Measurements from ENCODE around the gene SPAAR. TPM values are rescaled to one million over a fixed set of nuclear protein-coding genes. Genes with fewer than 3 reads are reported as not detected.
A peak's percentile ranks its signal among the peaks of the same experiment; 100 is the strongest.

The SPAAR gene
- total and polyA plus RNA-seq, 9 of the 15 experiments (the other 6 are each of a cell fraction or from before 2014, with no cell fraction given) = not detected

GRCh38 chr9:35919212-35920008, 10.1 kb downstream of the SPAAR start:
- intact Hi-C loops (cut with micrococcal nuclease) (no loop called here), in situ Hi-C loops (cut with MboI) (no loop called here)
- H3K36me3 ChIP-seq (ENCODE audit: control insufficient read depth, insufficient read depth, low read length) = no peaks in the 10 kb centered on the region
- FAIRE-seq (no peak), DNase-seq (ENCODE audit: extremely low read depth in 1 of 4, low spot score in 3 of 4) (no peak), ATAC-seq (no peak)
- H3K9me1 ChIP-seq (ENCODE audit: control insufficient read depth, insufficient read depth, low read length) = no peaks in the 10 kb centered on the region
- no peaks in the 10 kb centered on the region for H3K79me2 ChIP-seq (ENCODE audit: control insufficient read depth, insufficient read depth, low read length)
- BruUV-seq (replicated peaks) = no TSS peak
- peak overlapping the region in 1 of 2 experiments; percentile 6; a peak in 1 of 4 replicates for H3K9ac ChIP-seq (ENCODE audit: insufficient read depth in 1 of 2, low read depth in 2 of 2, low read length in 2 of 2)
- ChIA-PET CTCF (ENCODE audit: low intra/inter-chr PET ratio) (no interaction called here), POLR2A (interaction anchor here (1.0 to 1.2 kb wide), 2 partner anchors 8 to 410 kb away, joined by 3 to 4 read pairs; no protein-coding TSS in a partner anchor)
- WGBS (ENCODE audit: insufficient coverage, low coverage, missing lambda C conversion rate) = 55% methylated on average over 3 of the region's 3 CpGs
- no peak overlapping the region for H3K4me3 ChIP-seq
- no peaks in the 10 kb centered on the region for H4K20me1 ChIP-seq (replicated peaks; ENCODE audit: control insufficient read depth, insufficient read depth, low read length)
- H2AFZ ChIP-seq (ENCODE audit: low read depth, low read length) = peak overlapping the region; percentile 83
- no peak overlapping the region for H3K4me2 ChIP-seq (ENCODE audit: insufficient read depth, low read length)
- H3K27me3 ChIP-seq (ENCODE audit: control insufficient read depth in 2 of 2, insufficient read depth in 2 of 2, low read length in 2 of 2) = no peaks in the 10 kb centered on the region
- H3K9me3 ChIP-seq (replicated peaks; ENCODE audit: control insufficient read depth, insufficient read depth, low read depth, low read length) = no peaks in the 10 kb centered on the region
- peak overlapping the region; percentile 67 for H3K27ac ChIP-seq (ENCODE audit: extremely low read depth, low read depth, low read length)
- H3K4me1 ChIP-seq (replicated peaks in 1 of 2; ENCODE audit: control insufficient read depth in 2 of 2, insufficient read depth in 2 of 2, low read length in 2 of 2) = peaks cover 32 to 71% of the 10 kb centered on the region in 2 experiments
- TF ChIP-seq MYNN (IDR thresholded peaks at IDR 0.05) (no peak), MYNN (CRISPR knock-in tag; IDR thresholded peaks at IDR 0.05) (no peak), NEUROD1 (IDR thresholded peaks at IDR 0.05; ENCODE audit: borderline replicate concordance, low read depth, low read length, partially characterized antibody) (no peak), ZBTB11 (CRISPR knock-in tag; IDR thresholded peaks at IDR 0.05) (0 out of 6 replicates have a peak, but pooled peaks of 1 of the 3 experiments have one; percentile 25), SMAD1 (IDR thresholded peaks at IDR 0.05; ENCODE audit: low read depth, low read length, partially characterized antibody) (no peak), HMG20B (CRISPR knock-in tag; IDR thresholded peaks at IDR 0.05) (no peak), ATF3 (IDR thresholded peaks at IDR 0.05) (0 out of 2 replicates have a peak, but pooled peaks have one; percentile 1), ATF3 (CRISPR knock-in tag; conservative IDR thresholded peaks at IDR 0.05) (no peak)
- TF ChIP-seq, protein P1, sequence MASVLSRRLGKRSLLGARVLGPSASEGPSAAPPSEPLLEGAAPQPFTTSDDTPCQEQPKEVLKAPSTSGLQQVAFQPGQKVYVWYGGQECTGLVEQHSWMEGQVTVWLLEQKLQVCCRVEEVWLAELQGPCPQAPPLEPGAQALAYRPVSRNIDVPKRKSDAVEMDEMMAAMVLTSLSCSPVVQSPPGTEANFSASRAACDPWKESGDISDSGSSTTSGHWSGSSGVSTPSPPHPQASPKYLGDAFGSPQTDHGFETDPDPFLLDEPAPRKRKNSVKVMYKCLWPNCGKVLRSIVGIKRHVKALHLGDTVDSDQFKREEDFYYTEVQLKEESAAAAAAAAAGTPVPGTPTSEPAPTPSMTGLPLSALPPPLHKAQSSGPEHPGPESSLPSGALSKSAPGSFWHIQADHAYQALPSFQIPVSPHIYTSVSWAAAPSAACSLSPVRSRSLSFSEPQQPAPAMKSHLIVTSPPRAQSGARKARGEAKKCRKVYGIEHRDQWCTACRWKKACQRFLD (CRISPR knock-in tag; IDR thresholded peaks at IDR 0.05) = 0 out of 2 replicates have a peak, but pooled peaks have one; percentile 25
- TF ChIP-seq, protein P2, sequence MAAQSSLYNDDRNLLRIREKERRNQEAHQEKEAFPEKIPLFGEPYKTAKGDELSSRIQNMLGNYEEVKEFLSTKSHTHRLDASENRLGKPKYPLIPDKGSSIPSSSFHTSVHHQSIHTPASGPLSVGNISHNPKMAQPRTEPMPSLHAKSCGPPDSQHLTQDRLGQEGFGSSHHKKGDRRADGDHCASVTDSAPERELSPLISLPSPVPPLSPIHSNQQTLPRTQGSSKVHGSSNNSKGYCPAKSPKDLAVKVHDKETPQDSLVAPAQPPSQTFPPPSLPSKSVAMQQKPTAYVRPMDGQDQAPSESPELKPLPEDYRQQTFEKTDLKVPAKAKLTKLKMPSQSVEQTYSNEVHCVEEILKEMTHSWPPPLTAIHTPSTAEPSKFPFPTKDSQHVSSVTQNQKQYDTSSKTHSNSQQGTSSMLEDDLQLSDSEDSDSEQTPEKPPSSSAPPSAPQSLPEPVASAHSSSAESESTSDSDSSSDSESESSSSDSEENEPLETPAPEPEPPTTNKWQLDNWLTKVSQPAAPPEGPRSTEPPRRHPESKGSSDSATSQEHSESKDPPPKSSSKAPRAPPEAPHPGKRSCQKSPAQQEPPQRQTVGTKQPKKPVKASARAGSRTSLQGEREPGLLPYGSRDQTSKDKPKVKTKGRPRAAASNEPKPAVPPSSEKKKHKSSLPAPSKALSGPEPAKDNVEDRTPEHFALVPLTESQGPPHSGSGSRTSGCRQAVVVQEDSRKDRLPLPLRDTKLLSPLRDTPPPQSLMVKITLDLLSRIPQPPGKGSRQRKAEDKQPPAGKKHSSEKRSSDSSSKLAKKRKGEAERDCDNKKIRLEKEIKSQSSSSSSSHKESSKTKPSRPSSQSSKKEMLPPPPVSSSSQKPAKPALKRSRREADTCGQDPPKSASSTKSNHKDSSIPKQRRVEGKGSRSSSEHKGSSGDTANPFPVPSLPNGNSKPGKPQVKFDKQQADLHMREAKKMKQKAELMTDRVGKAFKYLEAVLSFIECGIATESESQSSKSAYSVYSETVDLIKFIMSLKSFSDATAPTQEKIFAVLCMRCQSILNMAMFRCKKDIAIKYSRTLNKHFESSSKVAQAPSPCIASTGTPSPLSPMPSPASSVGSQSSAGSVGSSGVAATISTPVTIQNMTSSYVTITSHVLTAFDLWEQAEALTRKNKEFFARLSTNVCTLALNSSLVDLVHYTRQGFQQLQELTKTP (IDR thresholded peaks at IDR 0.05; ENCODE audit: low read depth in 1 of 2, partially characterized antibody in 2 of 2) = no peak

All from K562 (cell line).